MM.1S (cell line): ENCODE data around the gene SLX9.

Source experiments
- DNase-seq: peaks from one replicate; pipeline ENCODE4 v3.0.0-alpha.2; 2015
- H2AFZ ChIP-seq: fragments of 300-600 bp; sonication (generic); 2 replicates; pipeline ENCODE4 v1.6.0; 2016; ENCODE audit warnings: antibody characterized with exemption, low read length
- H3F3A ChIP-seq: fragments of 300-600 bp; sonication (generic); 2 replicates; pipeline ENCODE4 v1.6.1; 2016; ENCODE audit warnings: mild to moderate bottlenecking, antibody characterized with exemption, low read length, moderate library complexity, mixed read lengths; ENCODE audit not compliant: insufficient read depth
- H3K27ac ChIP-seq: fragments of 300-600 bp; sonication (generic); 2 replicates; pipeline ENCODE4 v1.5.1; 2016; ENCODE audit warnings: mild to moderate bottlenecking, low read length
- H3K27me3 ChIP-seq: fragments of 300-600 bp; sonication (generic); replicated peaks from 2 replicates; pipeline ENCODE4 v1.6.0; 2016; ENCODE audit warnings: low read length; ENCODE audit not compliant: insufficient read depth
- H3K36me3 ChIP-seq: fragments of 300-600 bp; sonication (generic); replicated peaks from 2 replicates; pipeline ENCODE4 v1.6.1; 2016; ENCODE audit warnings: mild to moderate bottlenecking, low read length, mixed read lengths; ENCODE audit not compliant: insufficient read depth
- H3K4me1 ChIP-seq: fragments of 300-600 bp; sonication (generic); 2 replicates; pipeline ENCODE4 v1.6.1; 2016; ENCODE audit warnings: low read length, mixed read lengths
- H3K4me2 ChIP-seq: fragments of 300-600 bp; sonication (generic); 2 replicates; pipeline ENCODE4 v1.6.0; 2016; ENCODE audit warnings: low read depth, low read length
- H3K4me3 ChIP-seq: fragments of 300-600 bp; sonication (generic); 2 replicates; pipeline ENCODE4 v1.5.1; 2016; ENCODE audit warnings: low read length, mixed read lengths
- H3K79me2 ChIP-seq: fragments of 300-600 bp; sonication (generic); 2 replicates; pipeline ENCODE4 v1.6.1; 2016; ENCODE audit warnings: mixed run types, low read length, mixed read lengths
- H3K9ac ChIP-seq: fragments of 300-600 bp; sonication (generic); 2 replicates; pipeline ENCODE4 v1.6.1; 2016; ENCODE audit warnings: low read length, mixed read lengths
- H3K9me2 ChIP-seq: fragments of 300-600 bp; sonication (generic); replicated peaks from 2 replicates; pipeline ENCODE4 v1.6.1; 2016; ENCODE audit warnings: mild to moderate bottlenecking, low read length, mixed read lengths; ENCODE audit not compliant: insufficient read depth
- H3K9me3 ChIP-seq: fragments of 300-600 bp; sonication (generic); replicated peaks from 2 replicates; pipeline ENCODE4 v1.6.1; 2016; ENCODE audit warnings: mild to moderate bottlenecking, low read length, mixed read lengths; ENCODE audit not compliant: insufficient read depth
- H4K20me1 ChIP-seq: fragments of 300-600 bp; sonication (generic); 2 replicates; pipeline ENCODE4 v1.6.1; 2016; ENCODE audit warnings: mild to moderate bottlenecking, low read length, moderate library complexity, mixed read lengths; ENCODE audit not compliant: insufficient read depth
- EZH2 ChIP-seq: fragments of 300-600 bp; sonication (generic); optimal IDR thresholded peaks from 2 replicates; pipeline ENCODE3; 2017; ENCODE audit warnings: low read depth, mild to moderate bottlenecking, antibody characterized with exemption, low read length, mixed read lengths
- EZH2phosphoT487 ChIP-seq: fragments of 300-600 bp; sonication (generic); IDR thresholded peaks from 2 replicates; pipeline ENCODE4 v1.6.1; 2018; ENCODE audit warnings: antibody characterized with exemption, low read length
- TF ChIP-seq, protein P1 (sequence below): fragments of 300-600 bp; sonication (generic); IDR thresholded peaks from 2 replicates; pipeline ENCODE4 v1.5.1; 2016; ENCODE audit warnings: antibody characterized with exemption, low read length, mixed read lengths

SLX9 gene

GRCh38 chr21:44903050-44903685 is 36.7 kb upstream of the SLX9 start:
- Histone ChIP-seq H2AFZ (no peak overlapping the region), H4K20me1 (no peaks in the 10 kb centered on the region), H3K27ac (no peak overlapping the region), H3K79me2 (no peaks in the 10 kb centered on the region), H3K4me2 (no peak overlapping the region), H3F3A (no peaks in the 10 kb centered on the region), H3K36me3 (no peaks in the 10 kb centered on the region), H3K9me2 (no peaks in the 10 kb centered on the region), H3K9me3 (no peaks in the 10 kb centered on the region), H3K4me3 (no peak overlapping the region), H3K9ac (no peak overlapping the region), H3K4me1 (no peaks in the 10 kb centered on the region), H3K27me3 (peaks cover 100% of the 10 kb centered on the region)
- DNase-seq = no peak
- TF ChIP-seq EZH2phosphoT487 (no peak), EZH2 (no peak)
- TF ChIP-seq, protein P1, sequence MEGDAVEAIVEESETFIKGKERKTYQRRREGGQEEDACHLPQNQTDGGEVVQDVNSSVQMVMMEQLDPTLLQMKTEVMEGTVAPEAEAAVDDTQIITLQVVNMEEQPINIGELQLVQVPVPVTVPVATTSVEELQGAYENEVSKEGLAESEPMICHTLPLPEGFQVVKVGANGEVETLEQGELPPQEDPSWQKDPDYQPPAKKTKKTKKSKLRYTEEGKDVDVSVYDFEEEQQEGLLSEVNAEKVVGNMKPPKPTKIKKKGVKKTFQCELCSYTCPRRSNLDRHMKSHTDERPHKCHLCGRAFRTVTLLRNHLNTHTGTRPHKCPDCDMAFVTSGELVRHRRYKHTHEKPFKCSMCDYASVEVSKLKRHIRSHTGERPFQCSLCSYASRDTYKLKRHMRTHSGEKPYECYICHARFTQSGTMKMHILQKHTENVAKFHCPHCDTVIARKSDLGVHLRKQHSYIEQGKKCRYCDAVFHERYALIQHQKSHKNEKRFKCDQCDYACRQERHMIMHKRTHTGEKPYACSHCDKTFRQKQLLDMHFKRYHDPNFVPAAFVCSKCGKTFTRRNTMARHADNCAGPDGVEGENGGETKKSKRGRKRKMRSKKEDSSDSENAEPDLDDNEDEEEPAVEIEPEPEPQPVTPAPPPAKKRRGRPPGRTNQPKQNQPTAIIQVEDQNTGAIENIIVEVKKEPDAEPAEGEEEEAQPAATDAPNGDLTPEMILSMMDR = no peak

DNA sequence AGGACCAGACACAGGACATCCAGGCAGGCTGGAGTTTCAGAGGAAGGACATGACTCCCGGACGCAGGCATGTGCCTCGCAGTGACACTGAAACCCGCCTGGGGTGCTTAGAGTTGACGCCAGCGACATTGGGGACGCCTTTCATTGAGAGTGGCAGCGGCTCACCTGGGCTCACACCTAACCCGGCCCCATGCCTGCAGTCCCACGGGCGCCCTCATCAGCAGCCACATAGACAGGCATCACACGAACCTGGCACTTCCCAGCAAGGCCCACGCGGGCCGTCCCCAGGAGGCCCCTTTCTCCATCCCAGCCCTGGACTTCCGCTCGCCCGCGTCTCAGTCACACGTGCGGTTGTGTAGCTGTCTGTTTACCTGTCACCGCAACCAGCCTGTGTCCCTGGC is 36.1 kb upstream of the SLX9 start:
- Histone ChIP-seq H3K9me2 (no peaks in the 10 kb centered on the region), H3F3A (no peaks in the 10 kb centered on the region), H3K4me3 (no peak overlapping the region), H3K27ac (no peak overlapping the region), H3K27me3 (peaks cover 98% of the 10 kb centered on the region), H4K20me1 (no peaks in the 10 kb centered on the region), H3K4me2 (no peak overlapping the region), H3K9ac (no peak overlapping the region), H3K9me3 (no peaks in the 10 kb centered on the region), H3K79me2 (no peaks in the 10 kb centered on the region), H2AFZ (no peak overlapping the region), H3K36me3 (no peaks in the 10 kb centered on the region), H3K4me1 (no peaks in the 10 kb centered on the region)
- DNase-seq = no peak
- TF ChIP-seq EZH2phosphoT487 = no peak
- TF ChIP-seq EZH2 = no peak
- TF ChIP-seq, protein P1 = no peak

DNA sequence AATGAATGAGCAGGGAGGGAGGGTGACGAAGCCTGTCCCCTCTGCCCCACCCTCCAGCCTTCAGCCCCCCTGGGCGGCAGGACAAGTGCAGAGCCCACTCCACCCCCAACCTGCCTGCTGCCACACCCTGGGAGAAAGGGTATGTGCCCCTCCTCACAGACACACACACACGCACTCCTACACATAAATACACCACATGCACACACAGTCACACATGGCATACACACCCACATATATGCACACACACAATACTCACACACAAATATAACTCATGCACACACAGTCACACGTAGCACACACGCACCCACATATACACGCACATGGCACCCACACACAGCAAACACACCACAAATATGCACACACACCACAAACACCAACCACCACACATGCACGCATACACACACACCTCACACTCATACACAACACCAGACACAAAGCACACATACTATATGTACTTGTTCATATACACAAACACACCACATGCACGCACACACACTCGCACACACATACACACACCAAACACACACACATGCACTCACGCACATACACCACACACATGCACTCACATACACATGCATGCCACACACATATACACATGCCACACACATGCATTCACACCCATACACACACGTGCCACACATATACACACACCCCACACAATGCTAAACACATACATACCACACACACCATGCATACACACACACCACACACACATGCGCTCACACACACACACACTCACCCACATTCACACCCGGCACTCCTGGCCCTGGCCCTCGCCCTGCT is 35.5 kb upstream of the SLX9 start:
- H3K9me3 ChIP-seq = no peaks in the 10 kb centered on the region
- DNase-seq = no peak
- no peaks in the 10 kb centered on the region for H3K36me3 ChIP-seq
- TF ChIP-seq, protein P1 = no peak
- TF ChIP-seq EZH2 = no peak
- TF ChIP-seq EZH2phosphoT487 = no peak
- no peak overlapping the region for H3K27ac ChIP-seq
- H3K9me2 ChIP-seq = no peaks in the 10 kb centered on the region
- peaks cover 98% of the 10 kb centered on the region for H3K27me3 ChIP-seq
- no peaks in the 10 kb centered on the region for H3K4me1 ChIP-seq
- no peak overlapping the region for H3K4me3 ChIP-seq
- no peaks in the 10 kb centered on the region for H3K79me2 ChIP-seq
- no peak overlapping the region for H3K9ac ChIP-seq
- H2AFZ ChIP-seq = no peak overlapping the region
- H4K20me1 ChIP-seq = no peaks in the 10 kb centered on the region
- no peak overlapping the region for H3K4me2 ChIP-seq
- H3F3A ChIP-seq = no peaks in the 10 kb centered on the region
